ENCODE results near the gene RPS21. TPM values are rescaled to one million over a fixed set of nuclear protein-coding genes. Genes with fewer than 3 reads are reported as not detected.

The RPS21 gene
- total RNA-seq, 1 donor from 2014 or later, result 2,085 TPM

GRCh38 chr20:62404761-62405107, 17.8 kb downstream of the RPS21 start:
- intact Hi-C loops (cut with micrococcal nuclease), result loop anchor here (5.0 to 10.0 kb wide), 2 partner anchors 210 to 388 kb away; no protein-coding TSS in a partner anchor

DNA sequence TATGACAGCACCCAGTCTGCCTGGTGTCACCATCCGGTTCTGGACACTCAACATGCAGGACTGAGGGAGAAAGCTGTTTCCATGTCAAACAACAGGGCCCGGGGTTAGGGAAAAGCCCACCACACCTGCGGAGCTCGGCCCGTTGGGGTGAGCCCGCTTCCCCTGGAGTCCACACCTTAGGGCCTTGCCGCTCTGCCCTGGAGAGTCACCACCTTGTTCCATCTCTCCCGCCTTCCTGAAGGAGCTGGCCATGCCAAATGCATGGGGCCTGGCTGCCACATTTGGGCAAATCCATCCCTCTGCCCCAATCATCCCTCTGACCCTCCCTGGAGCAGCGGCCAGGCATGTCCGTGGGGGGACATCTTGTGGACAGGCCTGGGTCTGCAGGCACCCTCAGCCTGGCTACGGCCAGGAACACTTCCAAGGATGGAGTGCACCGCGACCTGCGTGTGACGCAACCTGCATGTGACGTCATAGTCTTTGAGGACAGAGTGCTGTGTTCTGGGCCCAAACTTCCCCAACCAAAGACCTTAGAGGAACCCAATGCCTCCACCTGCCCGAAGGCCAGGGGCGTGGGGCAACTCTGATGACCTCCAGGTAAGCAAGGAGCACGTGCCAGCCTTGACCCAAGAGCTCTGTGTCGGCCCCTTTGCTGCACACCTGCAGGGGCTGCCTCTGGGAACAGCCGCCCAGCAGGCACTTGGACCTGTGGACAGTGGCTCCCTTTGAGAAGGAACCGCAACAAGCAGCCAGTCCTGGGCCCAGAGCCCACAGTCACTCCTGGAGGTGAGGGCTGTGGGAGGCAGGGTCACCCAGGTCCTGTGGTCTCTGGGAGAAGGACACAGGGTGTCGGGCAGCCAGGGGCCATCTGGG, 18.4 kb downstream of the RPS21 start:
- peak overlapping the region; percentile 52 for H3K27ac Mint-ChIP-seq
- intact Hi-C loops (cut with micrococcal nuclease), result loop anchor here (5.0 to 10.0 kb wide), 2 partner anchors 209 to 387 kb away; no protein-coding TSS in a partner anchor
- no peaks in the 10 kb centered on the region for H3K9me3 Mint-ChIP-seq

More at GRCh38 chr20:62404761-62405107, 17.8 kb downstream of the RPS21 start:
- Mint-ChIP-seq H3K9me3 (no peaks in the 10 kb centered on the region), H3K36me3 (ENCODE audit: low read depth) (peaks cover 6% of the 10 kb centered on the region), H3K27ac (no peak overlapping the region), H3K4me3 (ENCODE audit: low read depth) (no peak overlapping the region), H3K4me1 (ENCODE audit: low read depth) (peaks cover 16% of the 10 kb centered on the region), H3K27me3 (ENCODE audit: low read depth) (no peaks in the 10 kb centered on the region)
- no peak for DNase-seq (ENCODE audit: low spot score)

GRCh38 chr20:62405981-62406513, 19.1 kb downstream of the RPS21 start:
- H3K4me3 Mint-ChIP-seq (ENCODE audit: low read depth), result peak overlapping the region; percentile 80
- H3K4me1 Mint-ChIP-seq (ENCODE audit: low read depth), result peaks cover 19% of the 10 kb centered on the region
- intact Hi-C loops (cut with micrococcal nuclease), result loop anchor here (5.0 to 10.0 kb wide), 2 partner anchors 209 to 386 kb away; no protein-coding TSS in a partner anchor
- peaks cover 3% of the 10 kb centered on the region for H3K36me3 Mint-ChIP-seq (ENCODE audit: low read depth)
- no peaks in the 10 kb centered on the region for H3K27me3 Mint-ChIP-seq (ENCODE audit: low read depth)
- no peaks in the 10 kb centered on the region for H3K9me3 Mint-ChIP-seq
- no peak for DNase-seq (ENCODE audit: low spot score)
- peak overlapping the region; percentile 52 for H3K27ac Mint-ChIP-seq

More for the DNA sequence above, 18.4 kb downstream of the RPS21 start:
- Mint-ChIP-seq H3K4me3 (ENCODE audit: low read depth) (peak overlapping the region; percentile 80), H3K27me3 (ENCODE audit: low read depth) (no peaks in the 10 kb centered on the region), H3K36me3 (ENCODE audit: low read depth) (peaks cover 6% of the 10 kb centered on the region), H3K4me1 (ENCODE audit: low read depth) (peaks cover 19% of the 10 kb centered on the region)
- DNase-seq (ENCODE audit: low spot score), result no peak

GRCh38 chr20:62406635-62407176, 19.8 kb downstream of the RPS21 start:
- no peaks in the 10 kb centered on the region for H3K9me3 Mint-ChIP-seq
- no peak for DNase-seq (ENCODE audit: low spot score)
- peaks cover 3% of the 10 kb centered on the region for H3K36me3 Mint-ChIP-seq (ENCODE audit: low read depth)
- H3K27me3 Mint-ChIP-seq (ENCODE audit: low read depth), result no peaks in the 10 kb centered on the region
- no peak overlapping the region for H3K27ac Mint-ChIP-seq
- peaks cover 19% of the 10 kb centered on the region for H3K4me1 Mint-ChIP-seq (ENCODE audit: low read depth)
- H3K4me3 Mint-ChIP-seq (ENCODE audit: low read depth), result peak overlapping the region; percentile 80
- intact Hi-C loops (cut with micrococcal nuclease), result loop anchor here (5.0 to 10.0 kb wide), 2 partner anchors 208 to 386 kb away; no protein-coding TSS in a partner anchor

GRCh38 chr20:62407221-62407992, 20.5 kb downstream of the RPS21 start, which contains the start of gene CABLES2:
CABLES2 (minus strand) TSS chr20:62407285; CDS start chr20:62407276, 9 bp downstream.
- Mint-ChIP-seq H3K36me3 (ENCODE audit: low read depth) (peaks cover 3% of the 10 kb centered on the region), H3K9me3 (no peaks in the 10 kb centered on the region)
- intact Hi-C loops (cut with micrococcal nuclease), result loop anchor here (5.0 to 10.0 kb wide), 2 partner anchors 207 to 385 kb away; no protein-coding TSS in a partner anchor

DNA sequence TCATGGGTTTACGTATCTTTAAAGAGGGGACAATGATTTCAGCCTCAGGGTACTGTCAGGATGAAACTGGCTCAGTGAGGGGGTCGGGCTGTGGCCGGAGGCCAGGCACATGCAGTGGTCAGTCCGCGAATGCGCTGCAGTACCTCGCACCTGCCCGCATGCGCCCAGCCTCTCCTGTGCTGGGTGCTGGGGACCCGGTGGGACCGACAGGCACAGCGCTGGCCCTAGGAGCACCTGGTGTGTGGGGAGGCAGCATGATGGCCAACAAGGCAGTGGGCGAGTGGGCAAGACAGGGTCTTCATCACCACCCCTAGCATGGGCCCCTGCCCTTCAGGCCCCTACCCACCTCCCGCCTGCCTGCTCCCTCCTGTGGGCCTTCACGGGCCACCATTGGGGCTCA, 21.2 kb downstream of the RPS21 start:
- Mint-ChIP-seq H3K27ac (no peak overlapping the region), H3K4me3 (ENCODE audit: low read depth) (peak overlapping the region; percentile 81), H3K9me3 (no peaks in the 10 kb centered on the region), H3K36me3 (ENCODE audit: low read depth) (peaks cover 3% of the 10 kb centered on the region), H3K4me1 (ENCODE audit: low read depth) (peaks cover 19% of the 10 kb centered on the region), H3K27me3 (ENCODE audit: low read depth) (no peaks in the 10 kb centered on the region)
- intact Hi-C loops (cut with micrococcal nuclease), result loop anchor here (5.0 to 10.0 kb wide), 2 partner anchors 207 to 384 kb away; no protein-coding TSS in a partner anchor
- no peak for DNase-seq (ENCODE audit: low spot score)

More at GRCh38 chr20:62407221-62407992, 20.5 kb downstream of the RPS21 start, which contains the start of gene CABLES2:
- DNase-seq (ENCODE audit: low spot score), result peak; percentile 90
- Mint-ChIP-seq H3K27ac (peak within 1 kb of the TSS; percentile 84), H3K27me3 (ENCODE audit: low read depth) (no peaks in the 10 kb centered on the region), H3K4me1 (ENCODE audit: low read depth) (peaks cover 19% of the 10 kb centered on the region), H3K4me3 (ENCODE audit: low read depth) (peak within 1 kb of the TSS; percentile 81)

- H3K9me3 Mint-ChIP-seq, result no peaks in the 10 kb centered on the region
- intact Hi-C loops (cut with micrococcal nuclease), result loop anchor here (5.0 to 10.0 kb wide), 2 partner anchors 206 to 384 kb away; no protein-coding TSS in a partner anchor
- peaks cover 19% of the 10 kb centered on the region for H3K4me1 Mint-ChIP-seq (ENCODE audit: low read depth)
- no peak for DNase-seq (ENCODE audit: low spot score)
- H3K4me3 Mint-ChIP-seq (ENCODE audit: low read depth), result no peak overlapping the region
- H3K27ac Mint-ChIP-seq, result no peak overlapping the region
- peaks cover 3% of the 10 kb centered on the region for H3K36me3 Mint-ChIP-seq (ENCODE audit: low read depth)
- H3K27me3 Mint-ChIP-seq (ENCODE audit: low read depth), result no peaks in the 10 kb centered on the region
Measured at GRCh38 chr20:62408640-62409039, 21.7 kb downstream of the RPS21 start.

DNA sequence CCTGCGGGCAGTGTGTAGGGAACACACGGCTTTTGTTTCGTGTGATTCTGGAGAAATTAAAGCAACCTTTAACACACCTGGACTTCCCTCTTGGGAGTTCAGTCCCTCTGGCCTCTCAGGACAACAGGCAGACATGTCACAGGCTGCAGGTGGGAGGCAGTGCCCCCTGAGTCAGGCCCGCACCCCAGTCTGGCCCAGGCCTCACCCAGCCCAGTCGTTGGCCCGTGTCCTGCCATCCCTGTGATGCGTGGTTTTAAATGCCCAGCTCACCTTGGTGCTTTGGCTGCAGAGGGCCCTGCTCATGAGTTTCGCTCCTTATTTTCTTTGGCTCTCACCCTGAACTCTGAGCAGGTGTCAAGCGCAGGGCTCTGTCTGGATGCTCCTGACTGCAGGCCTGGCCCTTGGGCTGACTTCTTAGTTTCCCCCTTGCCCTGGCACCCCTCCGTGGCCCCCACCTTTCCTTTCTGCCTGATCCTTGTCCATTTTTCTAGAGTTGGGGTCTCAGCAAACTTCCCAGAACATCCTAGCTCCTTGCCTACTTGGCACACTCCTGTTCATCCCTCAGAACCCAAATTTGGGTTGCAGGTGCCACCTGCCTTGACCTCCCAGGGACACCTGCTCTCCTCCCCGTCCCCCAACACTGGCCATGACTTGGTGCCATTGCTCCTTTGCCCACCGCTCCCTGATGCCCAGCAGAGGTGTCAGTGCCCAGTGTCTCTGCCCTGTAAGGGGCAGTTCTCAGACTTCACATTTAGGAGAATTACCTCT, 22.4 kb downstream of the RPS21 start:
- Mint-ChIP-seq H3K27ac (no peak overlapping the region), H3K9me3 (no peaks in the 10 kb centered on the region)
- intact Hi-C loops (cut with micrococcal nuclease), result loop anchor here (5.0 to 10.0 kb wide), 2 partner anchors 206 to 383 kb away; no protein-coding TSS in a partner anchor

GRCh38 chr20:62409931-62410745, 23.2 kb downstream of the RPS21 start:
- intact Hi-C loops (cut with micrococcal nuclease), result loop anchor here (5.0 to 10.0 kb wide), 2 partner anchors 205 to 382 kb away; no protein-coding TSS in a partner anchor
- Mint-ChIP-seq H3K4me1 (ENCODE audit: low read depth) (peaks cover 15% of the 10 kb centered on the region), H3K4me3 (ENCODE audit: low read depth) (no peak overlapping the region)

More for the DNA sequence above, 22.4 kb downstream of the RPS21 start:
- no peak overlapping the region for H3K4me3 Mint-ChIP-seq (ENCODE audit: low read depth)
- no peaks in the 10 kb centered on the region for H3K27me3 Mint-ChIP-seq (ENCODE audit: low read depth)
- no peak for DNase-seq (ENCODE audit: low spot score)
- H3K36me3 Mint-ChIP-seq (ENCODE audit: low read depth), result peaks cover 3% of the 10 kb centered on the region
- peaks cover 18% of the 10 kb centered on the region for H3K4me1 Mint-ChIP-seq (ENCODE audit: low read depth)

DNA sequence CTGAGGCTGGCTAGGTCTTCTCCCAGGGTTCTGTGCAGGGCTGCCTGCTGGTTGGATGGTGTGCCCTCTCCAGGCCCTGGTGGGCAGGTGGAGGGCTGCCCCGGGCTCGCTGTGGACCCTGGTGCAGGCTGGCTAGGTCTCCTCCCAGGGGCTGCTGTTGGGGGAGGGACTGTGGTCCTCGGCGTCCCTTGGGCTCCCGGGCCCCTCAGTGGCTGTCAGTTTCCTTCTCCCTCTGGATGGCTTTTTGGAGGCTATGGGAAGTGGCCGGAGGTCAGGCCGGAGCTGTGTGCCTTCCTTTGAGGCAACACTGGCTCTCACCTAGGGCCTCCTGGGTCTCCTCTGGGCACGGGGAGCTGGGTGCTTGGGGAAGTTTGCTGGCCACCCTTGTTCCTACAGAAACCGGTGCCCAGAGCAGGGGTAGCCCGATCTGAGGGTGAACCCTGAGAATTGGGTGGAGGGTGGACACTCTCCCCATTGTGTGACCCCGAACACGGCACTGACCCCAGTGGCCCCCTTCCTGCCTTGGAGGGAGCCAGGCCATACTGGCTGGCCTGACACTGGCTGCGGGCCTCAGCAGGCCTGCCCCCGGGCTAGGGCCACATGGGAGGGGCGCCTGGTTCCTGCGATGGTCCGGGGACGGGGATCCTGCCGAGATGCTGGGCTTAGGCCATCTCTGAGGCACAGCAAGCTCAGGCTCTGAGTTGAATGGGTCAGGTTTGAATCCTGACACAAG, 24.0 kb downstream of the RPS21 start:
- H3K27ac Mint-ChIP-seq, result no peak overlapping the region
- no peaks in the 10 kb centered on the region for H3K36me3 Mint-ChIP-seq (ENCODE audit: low read depth)
- DNase-seq (ENCODE audit: low spot score), result no peak
- peaks cover 10% of the 10 kb centered on the region for H3K4me1 Mint-ChIP-seq (ENCODE audit: low read depth)
- no peaks in the 10 kb centered on the region for H3K27me3 Mint-ChIP-seq (ENCODE audit: low read depth)
- no peaks in the 10 kb centered on the region for H3K9me3 Mint-ChIP-seq
- H3K4me3 Mint-ChIP-seq (ENCODE audit: low read depth), result no peak overlapping the region
- intact Hi-C loops (cut with micrococcal nuclease), result no loop called here

More at GRCh38 chr20:62409931-62410745, 23.2 kb downstream of the RPS21 start:
- H3K27ac Mint-ChIP-seq, result no peak overlapping the region
- no peaks in the 10 kb centered on the region for H3K27me3 Mint-ChIP-seq (ENCODE audit: low read depth)
- DNase-seq (ENCODE audit: low spot score), result peak; percentile 33
- H3K9me3 Mint-ChIP-seq, result no peaks in the 10 kb centered on the region
- peaks cover 2% of the 10 kb centered on the region for H3K36me3 Mint-ChIP-seq (ENCODE audit: low read depth)

Measured in activated T-helper 2 cell treated with anti-CD3 and anti-CD28 coated beads, Interferon-gamma antibody, Interleukin-2, Interleukin-4, amounts not matched to agents 10 μg/mL and 5 μg/mL and 100 μg/mL, durations not matched to agents 14 hours and 24 hours and 36 hours (primary cell).